Measurements from ENCODE around the gene ZNF638. TPM values are rescaled to one million over a fixed set of nuclear protein-coding genes. Genes with fewer than 3 reads are reported as not detected.

Gene ZNF638
- total and polyA plus RNA-seq, 9 of the 15 experiments (the other 6 are each of a cell fraction or from before 2014, with no cell fraction given) = 53.3 to 165 (median 98.8) TPM

DNA sequence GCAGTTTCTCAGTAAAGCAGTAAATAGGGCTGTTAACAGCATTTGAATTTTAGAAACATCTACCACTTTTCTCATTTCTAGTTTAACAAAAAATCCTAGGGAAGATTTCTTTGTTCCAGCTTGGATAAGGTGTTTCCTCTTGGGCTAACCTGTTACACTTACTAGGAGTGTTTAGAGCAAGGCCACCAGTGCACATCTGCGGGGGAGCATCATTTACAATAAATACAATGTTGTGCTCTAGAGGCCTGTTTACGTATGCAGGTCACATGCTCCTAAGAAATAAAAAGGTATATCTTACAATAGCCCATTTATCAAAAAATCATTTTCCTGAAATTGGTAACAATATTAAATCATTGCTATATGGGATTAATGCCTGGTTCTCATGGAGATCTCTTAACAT is 8.1 kb downstream of the ZNF638 start (continued):
- TF ChIP-seq, protein P1, sequence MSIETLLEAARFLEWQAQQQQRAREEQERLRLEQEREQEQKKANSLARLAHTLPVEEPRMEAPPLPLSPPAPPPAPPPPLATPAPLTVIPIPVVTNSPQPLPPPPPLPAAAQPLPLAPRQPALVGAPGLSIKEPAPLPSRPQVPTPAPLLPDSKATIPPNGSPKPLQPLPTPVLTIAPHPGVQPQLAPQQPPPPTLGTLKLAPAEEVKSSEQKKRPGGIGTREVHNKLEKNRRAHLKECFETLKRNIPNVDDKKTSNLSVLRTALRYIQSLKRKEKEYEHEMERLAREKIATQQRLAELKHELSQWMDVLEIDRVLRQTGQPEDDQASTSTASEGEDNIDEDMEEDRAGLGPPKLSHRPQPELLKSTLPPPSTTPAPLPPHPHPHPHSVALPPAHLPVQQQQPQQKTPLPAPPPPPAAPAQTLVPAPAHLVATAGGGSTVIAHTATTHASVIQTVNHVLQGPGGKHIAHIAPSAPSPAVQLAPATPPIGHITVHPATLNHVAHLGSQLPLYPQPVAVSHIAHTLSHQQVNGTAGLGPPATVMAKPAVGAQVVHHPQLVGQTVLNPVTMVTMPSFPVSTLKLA (conservative IDR thresholded peaks at IDR 0.05) = no peak
- TF ChIP-seq, protein P2, sequence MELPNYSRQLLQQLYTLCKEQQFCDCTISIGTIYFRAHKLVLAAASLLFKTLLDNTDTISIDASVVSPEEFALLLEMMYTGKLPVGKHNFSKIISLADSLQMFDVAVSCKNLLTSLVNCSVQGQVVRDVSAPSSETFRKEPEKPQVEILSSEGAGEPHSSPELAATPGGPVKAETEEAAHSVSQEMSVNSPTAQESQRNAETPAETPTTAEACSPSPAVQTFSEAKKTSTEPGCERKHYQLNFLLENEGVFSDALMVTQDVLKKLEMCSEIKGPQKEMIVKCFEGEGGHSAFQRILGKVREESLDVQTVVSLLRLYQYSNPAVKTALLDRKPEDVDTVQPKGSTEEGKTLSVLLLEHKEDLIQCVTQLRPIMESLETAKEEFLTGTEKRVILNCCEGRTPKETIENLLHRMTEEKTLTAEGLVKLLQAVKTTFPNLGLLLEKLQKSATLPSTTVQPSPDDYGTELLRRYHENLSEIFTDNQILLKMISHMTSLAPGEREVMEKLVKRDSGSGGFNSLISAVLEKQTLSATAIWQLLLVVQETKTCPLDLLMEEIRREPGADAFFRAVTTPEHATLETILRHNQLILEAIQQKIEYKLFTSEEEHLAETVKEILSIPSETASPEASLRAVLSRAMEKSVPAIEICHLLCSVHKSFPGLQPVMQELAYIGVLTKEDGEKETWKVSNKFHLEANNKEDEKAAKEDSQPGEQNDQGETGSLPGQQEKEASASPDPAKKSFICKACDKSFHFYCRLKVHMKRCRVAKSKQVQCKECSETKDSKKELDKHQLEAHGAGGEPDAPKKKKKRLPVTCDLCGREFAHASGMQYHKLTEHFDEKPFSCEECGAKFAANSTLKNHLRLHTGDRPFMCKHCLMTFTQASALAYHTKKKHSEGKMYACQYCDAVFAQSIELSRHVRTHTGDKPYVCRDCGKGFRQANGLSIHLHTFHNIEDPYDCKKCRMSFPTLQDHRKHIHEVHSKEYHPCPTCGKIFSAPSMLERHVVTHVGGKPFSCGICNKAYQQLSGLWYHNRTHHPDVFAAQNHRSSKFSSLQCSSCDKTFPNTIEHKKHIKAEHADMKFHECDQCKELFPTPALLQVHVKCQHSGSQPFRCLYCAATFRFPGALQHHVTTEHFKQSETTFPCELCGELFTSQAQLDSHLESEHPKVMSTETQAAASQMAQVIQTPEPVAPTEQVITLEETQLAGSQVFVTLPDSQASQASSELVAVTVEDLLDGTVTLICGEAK (IDR thresholded peaks at IDR 0.05) = no peak
- TF ChIP-seq, protein P2 (CRISPR knock-in tag; IDR thresholded peaks at IDR 0.05) = no peak
- TF ChIP-seq NCOA2 (IDR thresholded peaks at IDR 0.05; ENCODE audit: partially characterized antibody in 2 of 2) (no peak), KAT8 (IDR thresholded peaks at IDR 0.05; ENCODE audit: low read depth) (no peak), HNRNPK (IDR thresholded peaks at IDR 0.05; ENCODE audit: low read depth, low read length, poor library complexity, severe bottlenecking) (no peak), PHB (CRISPR knock-in tag; IDR thresholded peaks at IDR 0.05) (no peak), ZNF589 (CRISPR knock-in tag; IDR thresholded peaks at IDR 0.05; ENCODE audit: low read depth) (no peak)

All from K562 (cell line).